Left colon (tissue), 2 donors: ENCODE data around the gene ESAM. TPM values are rescaled to one million over a fixed set of nuclear protein-coding genes. Genes with fewer than 3 reads are reported as not detected.

Source experiments
- ATAC-seq: fragments of 200-7000 bp; cut with Tn5 transposase; one replicate; pipeline ENCODE4 v1.9.1; 2020; ENCODE audit warnings: mild to moderate bottlenecking, moderate library complexity
- DNase-seq, 2 donors: peaks; one replicate each; pipeline ENCODE4 v3.0.0-alpha.2; 2020
- intact Hi-C, 2 donors: fragments of 100-400 bp; cut with DNase I in 1 of 2; cut with micrococcal nuclease in 1 of 2; formaldehyde crosslinking; loops; one replicate each; pipeline versions ENCODE4 v1.11.2 to v1.14.0; 2022; cut with DNase I, micrococcal nuclease
- total RNA-seq, 2 donors: library from RNA; stranded (reverse); fragmentation: NEBNext Ultra II Directional; extraction: Animal tissue kit (Norgen Biotek cat#: 25700); gene quantifications; one replicate each; pipeline ENCODE4 v1.2.1, GENCODE V29; 2021
- donor health status: DM: no; HTN: no; CAD: no.
- donor health status: DM: yes; HTN: yes; CAD: no.

The ESAM gene
- total RNA-seq, 2 donors from 2014 or later, result 8.6 to 9.6 TPM

- ATAC-seq (no peak), DNase-seq (no peak)
- intact Hi-C loops, result no loop called here
These were observed 4.8 kb downstream of the ESAM start for GRCh38 chr11:124757320-124757719.

- DNase-seq (no peak), ATAC-seq (no peak)
- intact Hi-C loops, result no loop called here
These were observed 5.3 kb downstream of the ESAM start for GRCh38 chr11:124756753-124757227.

GRCh38 chr11:124756033-124756752 lies 5.9 kb downstream of the ESAM start:
- intact Hi-C loops, result no loop called here
- DNase-seq, result no peak
- no peak for ATAC-seq

DNA sequence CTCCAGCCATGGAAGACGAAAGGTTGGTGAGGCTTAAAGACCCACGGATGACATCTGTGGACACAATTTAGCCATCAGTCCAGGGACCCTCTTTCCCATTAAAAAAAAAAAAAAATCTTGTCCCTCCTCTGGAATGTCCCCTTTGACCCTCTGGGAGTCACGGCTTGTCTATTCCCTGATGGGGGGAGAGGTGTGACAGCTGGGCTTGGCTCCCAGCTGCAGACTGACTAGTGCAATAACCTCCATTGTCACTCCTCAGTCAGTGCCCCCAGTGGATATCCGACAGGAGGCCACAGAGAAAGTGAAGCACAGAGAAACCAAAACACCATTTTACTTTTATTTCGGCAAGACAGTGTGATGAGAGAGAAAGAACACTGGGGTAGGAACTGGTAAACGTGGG lies 7.4 kb downstream of the ESAM start:
- ATAC-seq (no peak), DNase-seq (no peak)
- intact Hi-C loops, result no loop called here

- intact Hi-C loops, result no loop called here
- no peak for DNase-seq
- no peak for ATAC-seq
These were observed 7.8 kb downstream of the ESAM start for GRCh38 chr11:124754309-124754708.

DNA sequence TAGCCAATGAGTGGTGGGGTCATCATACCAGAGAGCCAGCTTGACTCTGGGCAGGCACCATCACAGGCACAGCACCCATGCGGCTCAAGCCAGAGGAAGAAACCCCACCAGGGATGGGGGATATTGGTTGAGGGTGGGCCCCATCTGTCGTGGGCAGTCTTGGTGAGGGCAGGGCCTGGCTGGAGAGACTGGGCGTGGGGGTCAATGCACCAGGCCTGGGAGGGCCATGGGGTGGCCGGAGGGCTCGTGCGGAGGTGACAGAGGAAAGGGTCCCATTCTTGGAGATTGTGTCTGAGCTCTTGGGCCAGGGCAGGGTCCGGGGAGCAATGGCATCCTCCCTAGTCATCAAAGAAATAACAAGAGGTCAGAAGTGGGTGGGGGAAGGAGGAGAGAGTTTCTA lies 8.5 kb downstream of the ESAM start:
- no peak for ATAC-seq
- intact Hi-C loops, result no loop called here
- DNase-seq, result no peak

DNA sequence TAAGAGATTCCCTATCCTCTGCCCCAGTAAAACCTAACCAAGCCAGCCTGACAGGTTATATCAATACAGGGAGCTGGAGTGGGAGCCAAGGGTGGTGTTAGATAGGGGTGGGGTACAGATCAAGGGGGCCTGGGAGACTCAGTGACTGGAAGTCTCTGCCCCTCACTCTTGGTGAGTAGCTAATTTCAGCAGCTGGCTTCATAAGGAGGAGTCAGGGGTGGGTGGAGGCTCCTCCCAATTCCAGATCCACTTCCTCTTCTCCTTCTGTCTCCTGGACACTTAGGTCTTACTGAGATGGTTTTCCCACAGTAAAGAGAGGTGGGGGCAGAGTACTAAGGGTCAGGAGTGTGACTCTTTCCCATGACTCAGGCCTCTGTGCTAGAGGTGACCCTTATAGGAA lies 8.9 kb downstream of the ESAM start:
- ATAC-seq, result peak; percentile 17
- no peak for DNase-seq
- intact Hi-C loops, result no loop called here

GRCh38 chr11:124752471-124753102 lies 9.5 kb downstream of the ESAM start:
- ATAC-seq, result no peak

DNA sequence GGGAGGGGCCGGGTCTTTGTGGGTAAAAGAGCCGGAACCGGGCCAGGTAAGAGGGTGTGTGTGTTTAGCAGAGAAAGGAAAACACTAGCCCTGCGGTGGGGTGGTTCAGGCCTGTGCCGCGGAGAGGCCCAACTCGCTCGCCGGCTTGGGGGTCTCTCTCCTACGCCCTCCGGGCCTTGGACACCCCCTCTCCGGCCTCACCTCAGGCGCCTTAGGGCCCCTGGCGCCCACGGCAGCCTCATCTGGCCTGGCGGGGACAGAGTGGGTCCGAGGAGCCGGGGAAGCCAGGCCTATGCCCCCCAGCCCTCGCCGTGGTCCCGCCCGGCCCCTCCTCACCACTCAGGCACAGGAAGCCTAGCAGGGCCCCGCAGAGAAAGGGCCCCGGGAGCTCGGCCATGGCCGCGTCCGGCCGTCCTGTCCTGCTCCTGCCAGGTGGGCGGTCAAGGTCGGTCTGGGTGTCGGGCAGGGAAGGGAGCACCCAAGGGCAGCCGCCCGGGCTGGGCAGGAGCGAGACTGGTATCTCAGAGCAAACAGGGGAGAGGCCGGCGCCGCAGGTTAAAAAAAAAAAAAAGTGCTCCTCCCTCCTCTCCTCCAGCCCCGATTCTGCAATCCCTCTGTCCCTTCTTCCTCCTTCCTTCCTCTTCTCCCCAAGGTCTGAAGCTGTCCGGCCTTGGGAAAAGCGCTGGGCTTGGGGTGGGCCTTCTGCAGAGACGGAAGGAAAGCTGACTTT lies 10.2 kb downstream of the ESAM start, which contains the start of gene VSIG2:
Gene VSIG2 (minus strand): TSS at position 515 of the 730 bp plus-strand sequence. CDS start 118 bp downstream, at position 397.
- DNase-seq (peak in 1 of 2 donors; percentile 70), ATAC-seq (peak; percentile 78)
- intact Hi-C loops, result no loop called here

More at GRCh38 chr11:124752471-124753102, 9.5 kb downstream of the ESAM start:
- intact Hi-C loops, result no loop called here
- no peak for DNase-seq

GRCh38 chr11:124751391-124751740 lies 10.7 kb downstream of the ESAM start:
- intact Hi-C loops, result no loop called here
- DNase-seq, result no peak
- no peak for ATAC-seq

GRCh38 chr11:124749912-124750311 lies 12.2 kb downstream of the ESAM start:
- no peak for ATAC-seq
- intact Hi-C loops, result no loop called here
- DNase-seq, result no peak

GRCh38 chr11:124748481-124749343 lies 13.4 kb downstream of the ESAM start:
- peak; percentile 31 for ATAC-seq
- intact Hi-C loops, result no loop called here

GRCh38 chr11:124748100-124748418 lies 14.0 kb downstream of the ESAM start:
- no peak for DNase-seq
- intact Hi-C loops, result no loop called here
- ATAC-seq, result no peak

More at GRCh38 chr11:124748481-124749343, 13.4 kb downstream of the ESAM start:
- DNase-seq, result no peak

DNA sequence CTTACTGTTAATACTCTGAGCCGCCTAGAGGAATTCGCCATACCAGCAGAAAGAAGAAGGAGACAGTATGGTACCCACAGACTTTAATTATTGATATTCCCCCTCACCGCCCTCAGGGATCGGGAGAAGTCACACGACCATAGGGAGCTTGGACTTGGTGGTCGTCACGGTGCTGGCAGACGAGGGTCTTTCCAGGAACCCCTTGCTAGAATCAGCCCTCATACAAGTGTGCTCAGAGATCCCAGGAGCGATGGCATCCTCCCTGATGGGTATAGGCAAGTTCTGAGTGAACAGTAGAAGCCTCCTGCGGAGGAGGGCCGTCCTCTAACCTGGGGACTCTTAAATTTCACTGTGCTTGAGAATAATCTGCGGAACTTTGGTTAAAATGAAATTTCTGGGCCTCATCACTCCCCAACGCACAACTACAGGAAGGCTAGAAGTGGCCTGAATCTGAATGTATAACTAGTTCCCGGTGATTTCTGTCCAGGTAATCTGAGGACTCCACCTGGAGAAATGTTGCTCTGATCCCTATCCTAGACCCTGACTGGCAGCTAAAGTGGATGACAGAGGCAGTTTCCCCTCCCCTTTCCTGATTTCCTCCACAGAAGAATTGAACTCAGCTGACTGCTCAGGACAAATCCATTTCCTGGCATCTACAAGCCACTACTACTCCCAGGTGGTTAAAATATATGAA lies 14.5 kb downstream of the ESAM start:
- DNase-seq (no peak), ATAC-seq (no peak)
- intact Hi-C loops, result no loop called here

GRCh38 chr11:124746621-124747243 lies 15.4 kb downstream of the ESAM start:
- DNase-seq, result peak; percentile 91 to 93
- intact Hi-C loops, result no loop called here
- peak; percentile 81 for ATAC-seq

DNA sequence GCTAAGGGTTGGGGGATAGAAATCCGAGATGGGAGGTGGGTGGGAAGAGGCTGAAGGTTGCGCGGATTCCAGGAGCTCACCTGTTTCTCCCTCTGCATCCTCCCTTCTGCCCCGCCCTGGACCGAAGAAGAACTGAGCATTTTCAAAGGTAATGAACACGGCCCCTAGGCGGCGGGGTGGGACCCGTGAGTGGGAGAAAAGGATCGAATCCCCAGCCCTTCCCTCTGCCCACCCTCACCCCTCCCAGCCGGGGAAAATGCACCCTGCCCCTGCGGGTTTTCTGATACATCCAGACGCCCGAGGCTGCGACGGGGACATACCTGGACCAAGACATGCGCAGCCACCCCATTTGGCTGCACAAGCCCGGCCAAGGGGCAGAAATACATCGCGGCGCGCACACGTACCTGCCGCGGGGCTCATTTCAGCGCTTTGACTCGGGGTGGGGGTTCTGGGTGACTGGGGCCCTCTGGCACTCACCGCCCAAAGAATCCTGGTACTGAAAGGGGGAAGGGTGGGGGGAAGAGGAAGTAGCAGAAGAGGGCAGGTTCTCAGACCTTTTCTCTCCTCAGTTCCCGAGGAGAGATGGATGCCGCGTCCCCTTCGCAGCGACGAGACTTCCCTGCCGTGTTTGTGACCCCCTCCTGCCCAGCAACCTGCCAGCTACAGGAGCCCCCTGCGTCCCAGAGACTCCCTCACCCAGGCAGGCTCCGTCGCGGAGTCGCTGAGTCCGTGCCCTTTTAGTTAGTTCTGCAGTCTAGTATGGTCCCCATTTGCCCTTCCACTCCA lies 16.1 kb downstream of the ESAM start:
- DNase-seq (peak in 1 of 2 donors; percentile 86), ATAC-seq (peak; percentile 51)
- intact Hi-C loops, result no loop called here

DNA sequence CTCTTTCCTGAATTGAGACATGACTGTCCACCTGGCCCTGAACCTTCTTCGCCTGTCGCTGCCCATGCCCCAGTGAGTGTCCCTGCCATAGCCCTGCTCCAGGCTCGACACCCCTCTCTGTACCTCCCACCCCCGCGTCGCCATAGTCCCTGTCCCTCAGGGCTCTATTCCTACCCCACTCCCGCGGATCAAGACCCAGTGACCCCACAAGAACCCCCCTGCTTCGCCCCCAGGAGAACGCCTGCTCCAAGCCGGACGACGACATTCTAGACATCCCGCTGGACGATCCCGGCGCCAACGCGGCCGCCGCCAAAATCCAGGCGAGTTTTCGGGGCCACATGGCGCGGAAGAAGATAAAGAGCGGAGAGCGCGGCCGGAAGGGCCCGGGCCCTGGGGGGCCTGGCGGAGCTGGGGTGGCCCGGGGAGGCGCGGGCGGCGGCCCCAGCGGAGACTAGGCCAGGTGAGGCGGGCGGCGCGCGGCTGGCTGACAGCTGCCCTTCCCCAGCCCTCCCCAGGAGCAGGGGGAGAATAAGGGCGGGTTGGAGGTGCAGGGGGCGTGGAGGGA lies 16.7 kb downstream of the ESAM start:
- intact Hi-C loops, result no loop called here
- ATAC-seq (no peak), DNase-seq (no peak)
